WTC11 (cell line): ENCODE measurements around the gene RPL29.

Experiments used
- GABPB1 ChIP-seq: sonication (generic); formaldehyde crosslinking; IDR thresholded peaks from 2 replicates; pipeline ENCODE4 v1.8.1; 2023; ENCODE audit warnings: mild to moderate bottlenecking, missing genetic modification reagents
- USF2 ChIP-seq: sonication (generic); formaldehyde crosslinking; IDR thresholded peaks from 2 replicates; pipeline ENCODE4 v1.8.1; 2023; ENCODE audit warnings: mild to moderate bottlenecking, missing genetic modification reagents, moderate library complexity

DNA sequence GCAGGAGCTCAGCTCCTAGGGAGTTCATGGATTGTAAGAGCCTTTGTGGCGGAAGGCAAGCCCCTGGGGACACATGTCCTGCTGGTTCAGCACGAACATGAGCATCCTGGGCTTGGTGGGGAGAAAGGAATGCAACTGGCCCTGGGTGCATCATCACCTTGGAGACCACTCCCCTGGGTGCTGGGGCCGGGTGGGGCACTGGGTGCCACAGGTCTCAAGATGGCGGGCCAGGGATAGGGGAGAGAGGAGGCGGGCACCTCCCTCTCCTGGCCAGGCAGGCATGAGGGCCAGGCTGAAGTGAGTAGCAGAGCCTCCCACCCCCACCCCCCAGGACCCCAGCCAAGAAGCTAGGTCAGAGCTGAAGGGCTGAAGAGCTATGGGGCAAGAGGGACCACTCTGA lies 29.2 kb downstream of the RPL29 start:
- TF ChIP-seq USF2 = no peak
- no peak for TF ChIP-seq GABPB1
